T1000 (cell line): ENCODE results near the gene FIS1.
A peak's percentile ranks its signal among the peaks of the same experiment; 100 is the strongest.
"Not testable (repeated sequence)": the region's sequence is repeated elsewhere in the genome, so short reads cannot be mapped to it uniquely, and the experiment has no call there.

Source experiments
- DNase-seq: peaks from one replicate; lab custom pipeline; 2025; ENCODE audit warnings: mixed read lengths; lab: John Stamatoyannopoulos, UW

Gene FIS1

DNA sequence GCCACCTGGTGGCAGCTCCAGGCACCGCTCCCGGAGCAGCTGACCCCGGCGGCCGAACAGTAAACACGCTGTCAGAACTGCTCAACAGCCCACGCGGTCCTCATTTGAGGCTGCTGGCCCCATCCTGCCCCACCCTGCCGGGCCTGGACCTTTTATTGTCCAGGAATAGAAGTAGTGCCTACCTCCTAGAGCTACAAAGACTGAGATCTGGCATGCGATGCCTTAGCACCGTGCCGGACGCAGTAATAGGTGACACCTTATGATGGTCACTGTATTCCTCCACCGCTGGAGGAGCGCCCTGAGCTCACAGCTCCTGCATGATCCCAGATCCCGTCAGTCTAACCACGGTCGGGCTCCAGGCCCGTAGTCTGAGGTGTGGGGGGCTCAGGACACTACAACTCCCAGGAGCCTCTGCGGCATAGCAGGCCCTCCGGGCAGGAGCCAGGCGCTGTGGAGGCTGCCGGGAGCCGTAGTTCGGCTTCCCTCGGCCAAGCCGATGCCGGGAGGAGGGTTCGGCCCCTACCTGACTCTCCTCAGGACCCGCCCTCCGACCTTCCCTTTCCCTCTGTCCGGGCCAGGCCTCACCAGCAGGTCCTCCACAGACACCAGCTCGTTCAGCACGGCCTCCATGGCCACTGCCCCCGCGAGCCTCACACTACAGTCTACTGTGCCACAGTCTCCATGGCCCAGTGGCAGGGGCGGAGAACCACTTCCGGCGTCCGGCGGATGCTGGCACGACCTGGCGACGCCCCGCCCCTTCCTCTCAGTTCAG is at the start of gene FIS1:
Gene FIS1, minus strand, starts transcription at position 707 of the 772 bp plus-strand sequence. Its CDS starts 77 bp downstream, at position 630.
- peak; percentile 82 for DNase-seq

DNA sequence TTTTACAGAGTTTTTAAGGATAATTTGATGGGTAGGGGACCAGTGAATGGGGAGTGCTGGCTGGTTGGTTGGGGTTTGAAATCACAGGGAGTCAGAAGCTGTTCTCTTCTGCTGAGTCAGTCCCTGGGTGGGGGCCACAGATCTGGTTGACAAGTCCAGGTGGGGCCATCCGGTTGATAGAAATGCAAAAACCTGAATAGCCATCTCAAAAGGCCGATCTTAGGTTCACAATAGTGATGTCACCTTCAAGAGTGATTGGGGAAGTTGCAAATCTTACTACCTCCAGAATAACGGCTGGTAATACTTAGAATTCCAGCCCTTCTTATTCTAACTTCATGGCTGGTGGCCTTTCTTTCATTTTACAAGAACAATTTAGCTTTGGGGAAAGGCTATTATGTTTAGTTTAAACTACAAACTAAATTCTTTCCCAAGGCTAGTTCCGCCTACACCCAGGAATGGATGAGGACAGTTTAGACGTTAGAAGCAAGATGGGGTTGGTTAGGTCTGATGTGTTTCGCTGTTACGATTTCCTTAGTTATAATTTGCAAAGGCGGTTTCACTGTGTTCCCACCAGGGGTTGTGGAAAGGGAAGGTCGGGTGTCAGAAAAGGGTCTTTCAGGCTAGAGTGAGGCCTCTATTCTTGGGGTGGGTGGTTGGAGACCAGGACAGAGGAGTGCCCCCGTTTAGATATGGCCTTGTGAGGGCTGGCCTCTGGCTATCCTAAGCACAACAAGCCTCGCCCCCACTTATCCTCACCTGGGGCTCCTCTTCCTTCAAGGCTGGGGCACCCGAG is 49.4 kb upstream of the FIS1 start:
- no peak for DNase-seq

DNA sequence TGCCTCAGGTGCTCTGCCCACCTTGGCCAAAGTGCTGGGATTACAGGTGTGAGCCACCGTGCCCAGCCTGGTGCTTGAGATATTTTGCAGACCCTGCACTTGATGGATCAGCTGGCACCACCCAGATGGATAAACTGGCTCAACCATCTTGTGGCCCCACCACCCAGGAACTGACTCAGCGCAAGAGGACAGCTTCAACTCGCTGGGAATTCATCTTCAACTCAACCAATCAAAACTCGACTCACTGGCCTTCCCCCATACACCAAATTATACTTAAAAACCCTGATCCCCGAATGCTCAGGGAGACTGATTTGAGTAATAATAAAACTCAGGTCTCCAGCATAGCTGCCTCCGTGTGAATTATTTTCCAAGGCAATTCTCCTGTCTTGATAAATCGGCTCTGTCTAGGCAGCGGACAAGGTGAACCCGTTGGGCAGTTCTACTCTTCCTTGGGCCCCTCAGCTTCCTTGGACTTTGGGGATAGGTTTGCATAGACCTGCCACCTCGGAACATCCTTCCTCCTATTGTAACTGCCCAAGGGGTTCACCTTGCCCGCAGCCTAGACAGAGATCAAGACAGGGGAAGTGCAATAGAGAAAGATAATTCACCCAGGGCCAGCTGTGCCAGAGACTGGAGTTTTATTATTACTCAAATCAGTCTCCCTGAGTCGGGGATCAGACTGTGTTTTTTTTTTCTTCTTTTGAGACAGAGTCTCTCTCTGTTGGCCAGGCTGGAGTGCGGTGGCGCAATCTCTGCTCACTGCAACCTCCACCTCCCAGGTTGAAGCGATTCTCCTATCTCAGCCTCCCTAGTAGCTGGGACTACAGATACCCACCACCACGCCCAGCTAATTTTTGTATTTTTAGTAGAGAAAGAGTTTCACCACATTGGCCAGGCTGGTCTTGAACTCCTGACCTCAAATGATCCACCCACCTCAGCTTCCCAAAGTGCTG is 48.5 kb upstream of the FIS1 start:
- DNase-seq = not testable (repeated sequence)

DNA sequence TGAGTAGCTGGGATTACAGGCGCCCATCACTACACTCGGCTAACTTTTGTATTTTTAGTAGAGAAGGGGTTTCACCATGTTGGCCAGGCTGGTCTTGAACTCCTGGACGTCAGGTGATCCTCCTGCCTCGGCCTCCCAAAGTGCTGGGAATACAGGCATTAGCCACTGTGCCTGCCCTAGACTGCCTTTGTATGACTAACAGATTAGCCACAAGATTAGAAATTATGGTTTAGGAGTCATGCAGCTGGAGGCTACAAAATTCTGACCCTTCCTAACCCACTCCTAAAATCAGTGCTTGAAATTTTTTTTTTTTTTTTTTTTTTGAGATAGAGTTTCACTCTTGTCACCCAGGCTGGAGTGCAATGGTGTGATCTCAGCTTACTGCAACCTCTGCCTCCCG is 47.7 kb upstream of the FIS1 start:
- not testable (repeated sequence) for DNase-seq

DNA sequence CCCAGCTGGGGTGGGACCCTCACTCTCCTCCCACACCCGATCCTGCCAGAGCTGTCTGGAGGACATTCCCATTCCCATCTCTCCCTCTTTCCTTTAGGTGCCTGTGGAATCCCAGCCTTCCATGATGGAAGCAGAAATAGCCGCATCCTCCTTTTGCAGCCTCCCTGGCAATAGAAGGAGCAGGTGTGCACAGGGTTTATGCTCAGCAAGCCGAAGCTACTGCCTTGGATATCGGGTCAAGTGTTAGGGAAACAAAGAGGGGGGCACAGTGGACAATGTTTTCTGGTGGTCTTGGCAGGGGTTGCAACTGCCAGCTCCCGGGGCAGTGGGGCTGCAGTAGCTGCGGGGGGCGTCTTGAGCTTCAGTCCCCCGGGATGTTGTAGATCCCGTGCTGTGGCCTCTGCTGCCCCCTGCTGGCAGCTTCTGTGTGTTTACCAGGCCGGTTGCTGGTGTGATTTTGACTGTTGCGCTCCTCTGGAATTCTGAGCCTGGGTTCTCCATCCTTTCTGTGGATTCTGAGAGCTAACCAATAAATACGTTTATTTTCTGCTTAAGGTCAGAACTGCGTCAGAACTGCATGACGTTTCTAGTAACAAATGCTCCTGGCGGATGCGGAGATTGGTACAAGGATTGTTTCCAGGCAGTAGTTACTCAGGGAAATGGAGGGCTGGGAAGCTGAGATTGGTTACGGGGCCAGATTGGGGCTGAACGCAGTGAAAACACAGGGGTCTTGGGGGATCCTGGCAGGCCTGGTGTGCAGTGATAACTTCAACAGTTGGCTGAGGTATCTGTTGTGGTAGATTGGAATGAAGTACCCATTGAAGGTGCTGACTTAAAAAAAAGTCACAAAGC is 45.5 kb upstream of the FIS1 start:
- not testable (repeated sequence) for DNase-seq

DNA sequence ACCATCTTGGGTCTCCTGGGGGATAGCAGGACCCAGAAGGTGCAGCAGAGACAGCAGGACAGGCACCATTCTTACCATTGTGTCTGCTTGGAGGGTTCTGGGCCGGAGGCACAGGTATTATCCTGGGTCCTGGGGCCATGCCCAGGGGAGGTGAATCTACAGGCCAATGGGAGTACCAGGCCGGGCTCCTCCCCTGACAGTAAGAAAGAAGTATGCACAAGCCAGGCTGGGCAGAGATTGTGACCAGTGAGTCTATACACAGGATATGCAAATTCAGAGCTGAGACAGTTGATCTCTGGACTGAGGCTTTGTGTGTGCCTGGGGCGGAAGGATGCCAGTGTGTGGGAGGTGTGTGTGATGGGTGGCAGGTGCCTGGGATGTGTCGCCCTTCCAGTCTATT is 44.8 kb upstream of the FIS1 start:
- DNase-seq = not testable (repeated sequence)

DNA sequence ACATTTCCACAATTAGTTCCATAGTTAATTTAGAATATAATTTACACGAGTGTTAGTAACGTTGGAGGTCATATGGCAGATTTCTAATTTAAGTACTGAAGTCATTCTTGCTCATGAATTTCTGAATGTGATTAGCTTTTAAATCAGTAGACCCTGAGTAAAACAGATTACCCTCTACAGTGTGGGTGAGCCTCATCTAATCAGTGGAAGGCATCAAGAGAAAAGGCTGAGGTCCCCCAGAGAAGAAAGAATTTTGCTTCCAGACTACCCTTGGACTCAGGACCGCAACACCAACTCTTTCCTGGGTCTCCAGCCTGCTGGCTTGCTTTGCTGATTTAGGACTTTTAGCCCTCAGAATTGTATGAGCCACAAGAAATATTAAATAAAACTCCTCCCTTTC is 43.6 kb upstream of the FIS1 start:
- no peak for DNase-seq

DNA sequence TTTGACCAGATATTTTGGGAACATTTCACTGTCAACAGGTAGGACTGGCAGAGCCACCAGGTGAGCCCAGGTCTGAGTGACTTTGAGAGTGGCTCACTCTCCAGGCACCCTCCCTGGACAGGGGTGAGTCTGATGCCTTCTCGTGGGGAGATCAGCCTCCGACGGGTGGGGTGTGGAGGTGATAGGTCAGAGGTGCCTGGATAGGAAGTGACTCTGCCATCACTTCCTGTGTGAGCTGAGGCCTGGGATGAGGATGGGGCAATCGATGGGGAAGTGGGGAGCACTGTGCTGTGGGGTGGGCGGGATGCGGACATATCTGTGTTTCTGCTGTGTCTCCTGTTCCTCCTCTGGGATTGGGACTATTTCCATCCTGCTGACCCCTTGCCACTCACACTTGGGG is 42.2 kb upstream of the FIS1 start:
- no peak for DNase-seq

DNA sequence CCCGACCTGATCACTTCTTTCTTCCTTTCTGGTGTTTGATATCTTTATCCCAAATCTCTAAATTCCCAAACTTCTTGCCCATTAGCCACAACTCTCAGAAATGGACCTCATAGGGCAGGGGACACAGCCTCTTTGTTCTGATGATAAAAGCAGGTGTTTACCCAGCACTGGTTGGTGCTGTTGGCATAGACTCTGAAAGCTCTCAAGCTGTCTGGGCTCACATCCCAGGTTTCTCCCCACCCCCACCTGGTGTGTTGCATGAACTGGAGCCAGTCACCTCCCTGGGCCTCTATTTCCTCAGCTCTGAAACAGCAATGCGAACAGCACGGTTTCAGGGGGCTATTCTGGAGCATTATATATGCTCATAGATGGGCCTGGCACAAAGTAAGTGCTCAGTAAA is 41.0 kb upstream of the FIS1 start:
- DNase-seq = not testable (repeated sequence)

DNA sequence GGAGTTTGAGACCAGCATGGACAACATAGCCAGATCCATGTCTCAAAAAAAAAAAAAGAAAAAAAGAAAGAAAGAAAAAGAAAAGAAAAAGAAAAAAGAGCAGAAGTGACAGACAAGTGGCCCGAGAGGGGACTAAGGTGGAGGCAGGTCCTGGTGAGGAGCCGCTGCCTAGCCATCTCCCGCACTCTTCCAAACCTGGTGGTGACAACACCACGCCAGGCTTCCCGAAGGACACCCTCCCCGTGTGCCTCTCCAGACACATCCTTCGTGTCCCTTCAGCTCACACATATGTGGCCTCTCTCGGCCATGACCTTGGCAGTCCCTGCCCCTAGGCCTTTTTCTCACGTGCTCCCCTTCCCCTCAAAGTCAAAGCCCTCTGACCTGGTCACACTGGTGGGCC is 40.3 kb upstream of the FIS1 start:
- DNase-seq = no peak

DNA sequence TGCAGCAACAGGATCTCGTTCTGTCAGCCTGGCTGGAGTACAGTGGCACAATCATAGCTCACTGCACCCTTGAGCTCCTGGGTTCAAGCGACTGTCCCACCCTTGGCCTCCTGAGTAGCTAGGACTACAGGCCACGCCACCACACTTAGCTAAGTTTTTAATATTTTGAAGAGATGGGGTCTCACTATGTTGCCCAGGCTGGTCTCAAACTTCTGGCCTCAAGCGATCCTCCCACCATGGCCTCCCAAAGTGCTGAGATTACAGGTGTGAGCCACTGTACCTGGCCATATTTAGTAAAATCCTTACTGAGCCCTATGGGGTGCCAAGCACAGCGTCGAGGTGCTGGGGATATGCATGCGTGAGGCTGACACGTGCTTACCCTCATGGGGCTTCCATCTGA is 36.0 kb upstream of the FIS1 start:
- not testable (repeated sequence) for DNase-seq

DNA sequence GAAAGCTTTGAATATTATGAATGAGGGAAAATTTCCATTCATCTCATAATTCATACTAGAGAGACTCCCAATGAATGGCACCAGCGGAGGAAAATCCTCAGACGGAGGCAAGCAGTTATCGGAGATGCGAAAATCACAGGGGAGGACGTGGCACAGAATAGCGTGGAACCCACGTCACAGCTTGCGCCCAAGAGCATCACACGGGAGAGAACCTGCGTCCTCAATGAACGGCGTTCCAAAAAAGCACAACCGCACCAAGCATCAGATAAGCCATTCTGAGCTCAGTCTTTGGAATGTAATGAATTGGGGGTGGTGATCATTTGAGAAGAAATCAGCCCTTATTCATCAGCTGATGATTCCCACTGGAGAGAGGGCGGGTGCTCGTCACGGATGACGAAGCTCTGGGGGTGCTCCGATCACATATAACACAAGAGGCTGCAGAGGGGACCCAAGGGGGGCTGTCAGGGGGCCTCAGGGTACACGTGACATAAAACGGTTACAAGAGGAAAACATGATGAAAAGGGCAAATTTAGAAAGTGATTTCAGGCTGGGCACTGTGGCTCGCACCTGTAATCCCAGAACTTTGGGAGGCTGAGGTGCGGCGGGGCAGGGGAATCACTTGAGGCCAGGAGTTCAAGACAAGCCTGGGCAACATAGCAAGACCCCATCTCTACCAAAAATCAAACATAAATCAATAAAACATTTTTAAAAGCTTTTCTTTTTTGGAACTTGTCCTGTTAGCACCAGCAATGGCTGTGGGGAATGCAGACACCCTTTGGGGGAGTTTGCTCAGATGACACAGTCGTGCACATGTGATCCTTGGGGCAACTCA is 33.8 kb upstream of the FIS1 start:
- no peak for DNase-seq

DNA sequence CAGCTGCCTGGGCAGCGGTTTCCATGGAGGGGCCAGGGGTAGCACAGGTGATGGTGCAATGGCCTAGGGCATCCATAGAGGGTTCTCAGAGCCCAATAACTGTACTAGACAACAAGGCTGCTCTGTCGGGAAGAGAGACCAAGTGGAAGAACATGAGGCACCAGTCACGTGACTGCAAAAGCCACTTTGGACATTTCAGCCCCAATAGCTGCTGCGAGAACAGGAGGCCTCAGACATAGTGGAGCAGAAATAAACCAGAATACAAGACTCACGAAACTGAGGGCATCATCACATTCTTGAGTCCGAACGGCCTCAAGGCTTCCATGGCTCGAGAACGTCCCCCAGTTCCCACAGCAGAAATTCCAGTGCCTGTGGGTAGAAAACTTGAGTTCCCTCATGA is 32.3 kb upstream of the FIS1 start:
- no peak for DNase-seq

DNA sequence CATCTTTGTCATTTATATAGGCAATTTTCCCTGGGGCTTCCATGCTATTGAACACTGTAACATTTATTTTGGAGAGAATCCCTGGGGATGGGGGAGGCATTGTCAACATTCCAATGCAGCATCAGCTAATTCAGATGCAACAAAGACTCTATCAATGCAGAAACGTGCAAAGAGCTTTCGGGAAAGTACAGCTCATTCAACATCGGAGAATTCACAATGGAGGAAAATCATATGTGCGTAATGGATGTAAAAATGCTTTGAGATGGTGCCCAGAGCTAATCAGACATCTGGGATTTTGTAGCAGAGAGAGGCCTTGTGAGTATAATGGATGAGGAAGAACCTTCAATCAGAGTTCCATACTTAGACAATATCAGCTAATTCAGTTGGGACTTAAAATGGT is 28.3 kb upstream of the FIS1 start:
- no peak for DNase-seq

DNA sequence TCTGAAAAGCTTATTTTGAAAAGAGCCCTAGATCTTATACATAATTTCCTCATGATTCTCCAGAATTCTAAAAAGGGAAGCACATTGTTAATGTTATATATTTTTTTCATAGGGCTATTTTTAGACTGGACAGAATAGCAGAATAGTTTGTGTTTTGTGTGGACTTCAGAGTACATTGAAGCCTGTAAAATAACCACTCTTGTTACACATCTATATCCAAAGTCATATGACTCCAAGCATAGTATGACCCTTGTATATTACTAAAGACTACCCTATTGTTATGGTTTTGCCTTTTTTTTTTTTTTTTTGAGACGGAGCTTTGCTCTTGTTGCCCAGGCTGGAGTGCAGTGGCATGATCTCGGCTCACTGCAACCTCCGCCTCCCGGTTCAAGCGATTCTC is 26.1 kb upstream of the FIS1 start:
- DNase-seq = no peak

DNA sequence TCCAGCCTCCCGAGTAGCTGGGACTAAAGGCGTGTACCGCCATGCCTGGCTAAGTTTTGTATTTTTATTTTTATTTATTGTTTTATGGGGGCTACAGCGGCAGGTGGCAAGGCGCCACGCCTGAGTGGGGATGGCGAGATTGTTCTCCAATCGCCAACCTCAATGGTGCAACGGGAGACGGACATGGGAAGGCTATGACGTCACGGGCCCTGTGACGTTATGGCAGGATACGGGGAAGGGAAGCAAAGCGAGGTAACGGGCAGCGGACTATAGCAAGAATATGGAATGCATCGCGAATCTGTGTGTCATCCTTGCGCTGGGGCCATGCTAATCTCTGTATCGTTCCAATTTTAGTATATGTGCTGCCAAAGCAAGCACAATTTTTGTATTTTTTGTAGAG is 24.8 kb upstream of the FIS1 start:
- no peak for DNase-seq

DNA sequence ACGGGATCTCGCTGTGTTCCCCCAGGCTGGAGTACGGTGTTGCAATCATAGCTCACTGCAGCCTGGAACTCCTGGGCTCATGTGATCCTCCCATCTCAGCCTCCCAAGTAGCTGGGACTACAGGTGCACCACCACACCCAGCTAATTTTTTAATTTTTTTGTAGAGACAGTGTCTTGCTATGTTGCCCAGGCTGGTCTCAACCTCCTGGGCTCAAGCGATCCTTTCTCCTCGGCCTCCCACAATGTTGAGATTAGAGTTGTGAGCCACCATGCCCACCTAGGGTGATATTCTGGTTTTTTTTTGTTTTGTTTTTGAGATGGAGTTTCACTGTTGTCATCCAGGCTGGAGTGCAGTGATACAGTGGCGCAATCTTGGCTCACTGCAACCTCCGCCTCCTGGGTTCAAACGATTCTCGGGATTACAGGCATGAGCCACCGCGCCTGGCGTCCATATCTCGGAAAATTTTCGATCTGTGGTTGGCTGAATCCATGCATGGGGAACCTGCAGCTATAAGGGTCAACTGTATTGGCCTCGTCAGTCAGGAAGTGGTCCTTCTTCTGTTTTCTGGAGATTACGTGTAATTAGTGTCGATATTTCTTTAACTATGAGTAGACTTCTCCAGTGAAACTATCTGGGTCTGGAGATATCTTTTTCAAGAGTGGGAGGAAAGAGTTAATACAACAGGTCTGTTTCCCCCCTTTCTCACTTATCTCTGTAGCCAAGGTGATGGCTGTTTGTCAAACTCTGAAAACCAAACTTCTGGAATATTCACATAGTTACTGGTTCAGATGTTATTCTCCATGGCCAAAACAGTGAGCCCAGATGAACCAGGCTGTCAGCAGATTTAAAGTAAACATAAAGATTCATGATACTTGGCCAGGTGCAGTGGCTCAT is 21.0 kb upstream of the FIS1 start:
- no peak for DNase-seq

DNA sequence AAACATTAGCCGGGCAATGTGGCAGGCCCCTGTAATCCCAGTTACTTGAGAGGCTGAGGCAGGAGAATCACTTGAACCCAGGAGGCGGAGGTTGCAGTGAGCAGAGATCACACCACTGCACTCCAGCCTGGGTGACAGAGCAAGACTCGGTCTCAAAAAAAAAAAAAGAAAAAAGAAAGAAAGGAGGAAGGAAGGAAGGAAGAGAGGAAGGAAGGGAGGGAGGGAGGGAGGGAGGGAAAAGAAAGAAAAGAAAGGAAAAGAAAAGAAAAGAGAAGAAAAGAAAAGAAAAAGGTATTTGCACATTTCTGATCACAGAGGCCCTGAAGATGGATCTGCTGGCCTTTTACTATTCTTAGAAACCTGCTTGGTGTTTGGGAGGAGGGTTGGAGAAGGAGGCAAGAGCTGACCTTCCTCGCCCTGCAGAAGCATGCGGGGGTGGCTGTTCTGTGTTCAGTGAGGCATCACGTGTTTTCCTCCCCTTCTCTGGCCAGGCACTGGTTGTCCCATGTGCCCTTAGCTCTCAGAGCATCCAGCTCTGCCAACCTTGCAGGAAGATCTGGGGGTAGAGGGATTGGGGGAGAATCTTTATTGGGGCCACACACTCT is 19.3 kb upstream of the FIS1 start:
- DNase-seq = not testable (repeated sequence)

DNA sequence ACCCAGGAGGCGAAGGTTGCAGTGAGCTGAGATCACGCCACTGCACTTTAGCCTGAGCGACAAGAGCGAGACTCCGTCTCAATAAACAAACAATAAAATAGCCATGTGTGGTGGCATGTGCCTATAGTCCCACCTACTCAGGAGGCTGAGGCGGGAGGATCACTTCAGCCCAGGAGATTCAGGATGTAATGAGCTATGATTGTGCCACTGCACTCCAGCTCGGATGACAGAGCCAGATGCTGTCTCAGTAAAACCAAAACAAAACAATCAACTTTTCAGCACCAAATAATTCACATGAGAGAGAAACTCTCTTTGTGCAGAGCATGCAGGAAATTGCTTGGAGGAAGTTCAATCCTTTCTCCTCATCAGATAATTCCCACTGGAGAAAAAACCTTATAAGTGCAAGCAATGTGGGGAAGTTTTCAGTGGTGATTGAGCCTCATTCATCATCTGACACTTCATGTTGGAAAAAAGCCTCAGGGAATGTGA is 13.4 kb upstream of the FIS1 start:
- DNase-seq = no peak
